GM10248 (cell line): ENCODE measurements around the gene NOM1.
A peak's percentile ranks its signal among the peaks of the same experiment; 100 is the strongest.

Experiments used
- CTCF ChIA-PET: fragments of 300-600 bp; sonication (Branson Sonifier 250); formaldehyde crosslinking; extraction: SDS; loops from one replicate; lab custom pipeline; 2021; ENCODE audit warnings: antibody characterized with exemption; lab: Yijun Ruan, JAX
- POLR2A ChIA-PET: fragments of 350-650 bp; sonication (Branson Sonifier 250); formaldehyde crosslinking; extraction: SDS; loops from one replicate; lab custom pipeline; 2020; ENCODE audit warnings: antibody characterized with exemption; lab: Yijun Ruan, JAX
- DNase-seq: peaks from one replicate; pipeline ENCODE4 v3.0.0; 2012; ENCODE audit errors: extremely low spot score
- TF ChIP-seq, protein P1 (sequence below): IDR thresholded peaks from 2 replicates; pipeline ENCODE4 v1.5.1; 2012; ENCODE audit warnings: mild to moderate bottlenecking, low read depth; ENCODE audit errors: extremely low read depth, missing control alignments, control extremely low read depth

NOM1 gene

DNA sequence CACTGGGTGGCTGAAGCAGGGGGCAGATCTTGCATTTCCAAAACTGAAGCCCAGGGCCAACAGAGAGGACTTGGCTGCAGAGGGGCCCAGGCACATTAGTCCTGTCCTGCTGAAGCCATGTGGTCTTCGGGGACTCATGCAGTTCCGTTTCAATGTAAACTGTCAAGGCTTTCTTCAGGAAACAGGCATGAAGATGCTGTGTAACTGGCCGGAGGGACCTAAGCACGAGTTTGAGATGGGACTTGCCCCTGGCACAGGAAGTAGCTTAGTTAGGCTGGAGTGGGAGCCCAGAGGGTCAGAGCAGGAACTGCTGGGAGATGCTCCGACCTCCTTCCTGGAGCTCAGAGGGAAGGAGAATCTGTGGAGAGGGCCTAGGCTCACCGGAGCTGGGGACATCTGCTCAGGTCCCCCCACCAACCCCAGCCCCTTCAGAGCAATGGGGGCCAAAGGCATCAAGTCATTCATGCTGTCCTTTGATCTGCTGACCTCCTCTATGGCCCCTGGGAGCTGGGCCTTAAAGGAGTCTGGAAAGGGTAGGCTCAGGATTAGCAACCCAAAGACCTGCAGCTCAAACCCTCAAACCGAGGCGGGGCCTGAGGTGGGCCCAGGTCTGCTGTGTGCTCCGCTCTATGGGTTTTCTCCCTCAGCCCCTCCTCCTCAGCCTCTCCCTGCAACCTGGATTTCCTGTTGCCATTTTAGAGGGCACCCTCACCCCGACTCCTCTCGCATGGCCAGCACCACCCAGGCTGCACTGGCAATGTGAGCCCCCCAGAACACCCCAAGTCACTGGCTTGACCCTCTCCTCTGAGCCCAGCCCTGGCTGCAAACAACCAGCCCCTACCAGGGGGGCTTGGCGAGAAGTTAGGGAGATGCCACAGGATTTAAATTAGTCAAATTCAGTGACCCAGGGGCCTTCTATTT, 65.4 kb downstream of the NOM1 start:
- no peak for DNase-seq

DNA sequence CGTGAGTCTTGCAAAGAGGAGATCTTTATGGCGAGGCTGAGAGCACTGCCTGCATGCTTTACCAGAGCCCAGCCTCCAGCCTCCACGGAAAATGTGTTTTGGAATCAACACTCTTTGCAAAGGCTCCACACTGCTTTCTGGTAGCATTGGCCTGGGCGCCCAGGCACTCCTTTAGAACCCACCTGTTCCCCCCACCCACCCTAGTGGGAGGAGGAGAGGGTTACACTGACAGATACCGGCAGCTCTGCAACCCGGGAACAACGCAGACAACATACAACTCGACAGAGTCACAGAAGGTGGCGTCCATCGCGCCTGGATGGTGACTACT, 66.5 kb downstream of the NOM1 start:
- TF ChIP-seq, protein P1, sequence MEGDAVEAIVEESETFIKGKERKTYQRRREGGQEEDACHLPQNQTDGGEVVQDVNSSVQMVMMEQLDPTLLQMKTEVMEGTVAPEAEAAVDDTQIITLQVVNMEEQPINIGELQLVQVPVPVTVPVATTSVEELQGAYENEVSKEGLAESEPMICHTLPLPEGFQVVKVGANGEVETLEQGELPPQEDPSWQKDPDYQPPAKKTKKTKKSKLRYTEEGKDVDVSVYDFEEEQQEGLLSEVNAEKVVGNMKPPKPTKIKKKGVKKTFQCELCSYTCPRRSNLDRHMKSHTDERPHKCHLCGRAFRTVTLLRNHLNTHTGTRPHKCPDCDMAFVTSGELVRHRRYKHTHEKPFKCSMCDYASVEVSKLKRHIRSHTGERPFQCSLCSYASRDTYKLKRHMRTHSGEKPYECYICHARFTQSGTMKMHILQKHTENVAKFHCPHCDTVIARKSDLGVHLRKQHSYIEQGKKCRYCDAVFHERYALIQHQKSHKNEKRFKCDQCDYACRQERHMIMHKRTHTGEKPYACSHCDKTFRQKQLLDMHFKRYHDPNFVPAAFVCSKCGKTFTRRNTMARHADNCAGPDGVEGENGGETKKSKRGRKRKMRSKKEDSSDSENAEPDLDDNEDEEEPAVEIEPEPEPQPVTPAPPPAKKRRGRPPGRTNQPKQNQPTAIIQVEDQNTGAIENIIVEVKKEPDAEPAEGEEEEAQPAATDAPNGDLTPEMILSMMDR, result no peak
- ChIA-PET POLR2A (no interaction called here), CTCF (interaction anchor here (1.1 to 1.3 kb wide), 3 partner anchors 66 to 258 kb away, joined by 3 to 5 read pairs (median 3); no protein-coding TSS in a partner anchor)
- no peak for DNase-seq

More for the DNA sequence above, 65.4 kb downstream of the NOM1 start:
- POLR2A ChIA-PET, result no interaction called here
- CTCF ChIA-PET, result no interaction called here
- TF ChIP-seq, protein P1, result no peak

DNA sequence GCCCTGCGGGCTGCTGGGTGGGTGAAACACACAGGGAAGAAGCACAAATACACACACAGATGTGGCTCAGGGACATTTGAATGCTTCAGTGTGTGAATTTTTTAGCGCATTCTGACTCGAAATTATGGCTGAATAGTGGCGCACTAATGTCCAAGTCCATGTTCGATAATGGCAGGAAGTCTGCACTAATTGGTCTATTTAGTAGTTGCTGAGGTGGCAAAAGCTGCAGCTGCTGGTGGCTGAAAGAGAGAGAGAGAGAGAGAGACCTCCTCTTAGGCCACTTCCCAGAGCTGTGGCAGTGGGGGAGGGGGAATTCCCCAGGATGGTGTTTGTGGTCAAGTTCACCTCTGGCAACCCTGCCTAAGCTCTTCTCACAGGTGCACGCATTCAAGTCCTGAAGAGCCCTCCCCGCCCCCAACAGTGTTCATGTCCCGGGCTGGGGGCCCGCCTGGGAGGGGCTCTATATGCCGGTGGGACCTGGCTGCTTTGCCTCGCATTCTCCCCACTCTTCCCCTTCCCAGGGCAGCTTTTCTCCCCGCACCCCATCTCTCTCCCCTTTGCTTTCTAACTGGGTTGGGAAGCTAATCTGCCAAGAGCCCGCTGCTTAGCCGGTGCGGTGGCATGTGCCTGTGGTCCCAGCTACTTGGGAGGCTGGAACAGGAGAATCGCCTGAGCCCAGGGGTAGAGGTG, 67.0 kb downstream of the NOM1 start:
- DNase-seq, result peak; percentile 77
- ChIA-PET CTCF (interaction anchor here (1.1 to 1.3 kb wide), 3 partner anchors 67 to 257 kb away, joined by 3 to 5 read pairs (median 3); no protein-coding TSS in a partner anchor), POLR2A (no interaction called here)
- TF ChIP-seq, protein P1, result no peak

DNA sequence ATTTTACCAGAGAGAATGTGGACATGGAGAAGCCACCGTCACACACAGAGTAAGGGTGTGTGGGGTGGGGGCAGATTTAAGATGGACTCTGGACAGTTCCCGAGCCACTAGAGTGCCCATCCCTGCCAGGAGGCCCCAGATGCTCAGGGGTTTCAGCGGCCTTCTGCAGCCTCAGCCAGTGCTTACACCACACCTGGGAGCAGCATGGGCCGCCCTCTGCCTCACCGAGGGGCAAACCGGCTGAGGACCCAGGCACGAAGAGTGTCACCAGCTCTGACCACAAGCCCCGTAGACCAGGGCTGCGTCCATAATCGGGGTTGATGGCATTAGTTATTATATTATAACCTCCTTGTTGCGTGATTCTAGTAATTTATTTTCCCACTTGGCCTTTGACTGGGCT, 67.6 kb downstream of the NOM1 start:
- TF ChIP-seq, protein P1, result no peak
- POLR2A ChIA-PET, result no interaction called here
- no peak for DNase-seq
- CTCF ChIA-PET, result interaction anchor here (1.1 to 1.3 kb wide), 3 partner anchors 67 to 257 kb away, joined by 3 to 5 read pairs (median 3); no protein-coding TSS in a partner anchor

DNA sequence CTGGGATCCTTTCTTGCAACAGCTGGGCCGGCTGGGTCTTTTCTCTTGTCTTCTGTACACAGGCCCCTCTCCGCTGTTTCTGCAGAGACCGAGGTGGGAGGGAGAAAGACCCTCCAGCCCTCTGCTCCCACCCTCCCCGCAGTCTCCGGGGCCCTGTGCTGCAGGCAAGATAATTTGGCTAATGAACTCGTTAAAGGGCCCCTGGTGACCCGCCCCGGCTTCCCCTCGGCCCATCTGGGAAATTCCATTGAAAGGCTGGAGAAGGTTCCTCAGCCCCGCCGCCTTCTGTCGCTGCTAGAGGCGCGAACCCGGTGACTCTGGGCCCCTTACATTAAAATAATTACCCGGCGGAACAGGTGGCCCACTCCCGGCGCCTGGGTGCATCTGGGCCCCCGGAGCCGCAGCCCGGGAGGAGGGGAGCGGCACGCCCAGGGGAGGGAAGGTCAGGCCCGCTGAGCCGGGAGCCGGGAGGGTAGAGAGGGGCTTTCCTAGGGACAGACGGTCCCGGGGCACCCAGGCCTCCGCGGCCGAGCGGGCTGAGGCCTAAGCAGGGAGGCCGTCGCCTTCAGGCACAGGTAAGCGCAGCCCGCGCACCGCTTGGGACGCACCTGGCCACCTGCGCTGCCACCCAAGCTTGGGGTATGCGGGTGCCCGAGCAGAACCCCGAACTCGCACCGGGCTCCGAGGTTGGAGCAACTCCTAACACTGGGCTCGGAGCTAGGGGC, 68.3 kb downstream of the NOM1 start:
- ChIA-PET CTCF (interaction anchor here (1.4 kb wide), 1 partner anchor 12 kb away, joined by 5 read pairs; no protein-coding TSS in a partner anchor), POLR2A (no interaction called here)
- DNase-seq, result no peak
- TF ChIP-seq, protein P1, result no peak

DNA sequence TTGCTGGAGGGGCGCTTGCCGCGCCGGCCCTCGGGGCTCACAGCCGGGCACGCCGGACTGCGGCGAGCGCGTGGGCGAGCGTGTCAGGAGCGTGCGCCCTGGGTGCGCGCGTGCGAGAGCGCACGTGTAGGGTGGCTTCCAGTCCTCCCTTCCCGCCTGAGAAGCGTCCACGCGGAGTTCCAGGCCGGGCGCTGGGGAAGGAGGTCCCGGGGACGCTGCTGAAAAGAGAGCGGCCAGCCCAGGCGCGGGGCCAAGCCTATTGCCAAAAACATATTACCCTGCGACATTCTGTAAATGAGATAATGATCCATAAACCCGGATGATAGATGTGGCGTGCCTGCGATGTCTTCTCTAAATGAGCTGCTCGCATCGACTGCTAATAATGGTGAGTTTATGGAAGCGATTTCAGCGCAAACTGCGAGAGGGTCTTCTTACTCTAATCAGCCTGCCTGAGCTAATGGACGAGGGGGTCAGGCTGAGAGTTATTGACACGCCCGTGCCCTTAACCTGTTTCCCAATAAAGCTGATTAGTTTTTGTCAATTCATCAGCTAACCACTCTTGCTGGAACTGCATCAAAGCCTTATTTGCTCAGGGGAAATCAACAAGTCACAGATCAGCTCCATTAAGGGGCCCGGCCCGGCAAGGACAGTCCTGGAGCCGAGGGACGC, 69.0 kb downstream of the NOM1 start:
- CTCF ChIA-PET, result interaction anchor here (1.4 kb wide), 1 partner anchor 12 kb away, joined by 5 read pairs; no protein-coding TSS in a partner anchor
- POLR2A ChIA-PET, result no interaction called here
- DNase-seq, result no peak
- TF ChIP-seq, protein P1, result no peak
